GM19025 (cell line): ENCODE data around the gene UGT1A9.

Experiments used
- ATAC-seq: cut with Tn5 transposase; IDR thresholded peaks from one replicate; pipeline ENCODE4 v1.9.1; 2021; ENCODE audit warnings: mild to moderate bottlenecking, low read depth, moderate library complexity; ENCODE audit not compliant: unreplicated experiment

Gene UGT1A9

DNA sequence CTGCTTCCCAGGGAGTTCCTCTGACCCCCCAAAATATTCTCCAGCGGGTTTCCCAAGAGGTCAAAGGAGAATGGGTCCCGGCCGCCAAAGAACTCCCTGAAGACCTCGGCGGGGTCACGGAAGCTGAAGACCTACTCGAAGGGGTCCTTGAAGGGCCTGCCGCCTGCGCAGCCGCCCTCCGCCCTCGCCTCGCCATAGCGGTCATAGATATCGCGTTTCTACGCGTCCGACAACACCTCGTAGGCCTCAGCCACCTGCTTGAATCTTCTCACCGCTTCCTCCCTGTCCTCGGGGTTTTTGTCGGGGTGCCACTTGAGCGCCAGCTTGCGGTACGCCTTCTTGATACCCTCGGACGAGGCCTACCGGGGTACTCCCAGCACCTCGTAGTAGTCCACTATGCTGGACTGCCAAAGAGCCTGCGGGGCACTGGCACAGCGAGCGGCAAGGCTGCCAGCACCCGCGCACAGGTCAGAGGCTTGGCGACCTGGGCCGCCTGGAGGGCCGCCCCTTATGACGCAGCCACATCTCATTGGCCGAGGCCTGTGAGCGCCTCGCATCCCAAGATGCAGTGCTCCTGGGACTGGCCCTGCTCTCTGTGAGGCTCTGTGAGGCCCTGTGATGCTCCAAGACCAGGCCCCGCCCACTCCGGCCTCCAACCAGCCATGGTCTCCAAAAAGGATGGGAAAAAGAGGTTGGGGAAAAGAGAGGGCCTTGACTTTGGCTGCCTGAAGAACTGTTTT is 83.3 kb downstream of the UGT1A9 start:
- no peak for ATAC-seq

DNA sequence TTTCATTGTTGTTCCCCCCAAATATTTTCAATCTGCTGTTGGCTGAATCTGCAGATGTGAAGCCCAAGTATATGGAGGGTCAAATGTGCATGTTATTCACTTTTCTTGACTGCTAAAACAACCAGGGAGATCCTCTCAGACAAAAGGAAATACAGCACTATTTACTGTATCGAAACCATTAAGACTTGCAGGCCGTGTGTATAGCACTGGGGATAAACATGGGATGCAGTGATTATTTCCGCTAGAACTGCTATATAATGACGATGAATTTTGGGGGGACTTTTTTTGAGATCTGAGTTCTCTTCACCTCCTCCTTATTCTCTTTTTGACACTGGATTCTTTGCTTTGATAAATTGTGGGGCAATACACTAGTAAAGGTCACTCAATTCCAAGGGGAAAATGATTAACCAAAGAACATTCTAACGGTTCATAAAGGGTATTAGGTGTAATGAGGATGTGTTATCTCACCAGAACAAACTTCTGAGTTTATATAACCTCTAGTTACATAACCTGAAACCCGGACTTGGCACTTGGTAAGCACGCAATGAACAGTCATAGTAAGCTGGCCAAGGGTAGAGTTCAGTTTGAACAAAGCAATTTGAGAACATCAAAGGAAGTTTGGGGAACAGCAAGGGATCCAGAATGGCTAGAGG is 84.9 kb downstream of the UGT1A9 start:
- ATAC-seq = no peak

DNA sequence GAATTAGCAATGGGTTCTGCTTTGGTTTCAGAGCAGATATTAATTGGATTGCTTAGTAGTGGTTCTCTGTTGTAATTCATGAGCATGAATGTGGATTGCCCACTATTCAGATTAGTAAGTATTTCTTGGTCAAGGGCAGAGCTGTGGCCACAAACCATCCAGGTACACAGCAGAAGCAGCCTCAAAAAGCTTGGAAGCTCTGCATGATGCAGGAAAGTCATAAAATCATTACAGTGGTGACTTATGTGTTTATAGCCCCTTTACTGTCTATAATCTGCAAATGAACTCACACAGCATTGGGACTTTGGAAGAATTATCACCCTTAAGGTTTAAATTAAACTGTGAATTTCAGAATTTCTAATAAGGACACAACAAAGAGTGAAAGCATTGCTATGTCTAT is 86.4 kb downstream of the UGT1A9 start:
- no peak for ATAC-seq

DNA sequence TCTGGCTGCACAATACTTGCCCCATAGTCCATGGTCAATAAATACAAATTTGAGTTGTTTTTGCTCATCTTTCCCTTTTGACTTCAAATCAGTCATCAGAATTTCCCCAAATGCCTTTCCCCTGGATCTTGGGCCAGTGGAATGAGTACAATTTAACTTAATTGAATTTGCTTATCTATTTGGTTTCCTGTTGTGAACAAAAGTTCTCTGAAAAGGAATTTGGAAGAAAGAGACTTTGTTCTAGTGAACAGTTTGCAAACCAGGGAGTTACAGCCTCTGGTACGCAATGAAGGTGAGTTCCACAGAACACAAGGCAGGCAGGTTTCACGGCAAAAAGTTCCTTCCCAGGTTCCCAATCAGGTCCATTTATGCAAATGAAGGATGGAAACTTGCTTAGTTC is 87.2 kb downstream of the UGT1A9 start:
- no peak for ATAC-seq

DNA sequence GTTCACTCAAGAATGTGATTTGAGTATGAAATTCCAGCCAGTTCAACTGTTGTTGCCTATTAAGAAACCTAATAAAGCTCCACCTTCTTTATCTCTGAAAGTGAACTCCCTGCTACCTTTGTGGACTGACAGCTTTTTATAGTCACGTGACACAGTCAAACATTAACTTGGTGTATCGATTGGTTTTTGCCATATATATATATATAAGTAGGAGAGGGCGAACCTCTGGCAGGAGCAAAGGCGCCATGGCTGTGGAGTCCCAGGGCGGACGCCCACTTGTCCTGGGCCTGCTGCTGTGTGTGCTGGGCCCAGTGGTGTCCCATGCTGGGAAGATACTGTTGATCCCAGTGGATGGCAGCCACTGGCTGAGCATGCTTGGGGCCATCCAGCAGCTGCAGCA is 88.3 kb downstream of the UGT1A9 start, which contains the start of gene UGT1A1:
Gene UGT1A1 (plus strand): TSS at position 228 of the 400 bp plus-strand sequence. CDS start 18 bp downstream, at position 246.
- no peak for ATAC-seq

DNA sequence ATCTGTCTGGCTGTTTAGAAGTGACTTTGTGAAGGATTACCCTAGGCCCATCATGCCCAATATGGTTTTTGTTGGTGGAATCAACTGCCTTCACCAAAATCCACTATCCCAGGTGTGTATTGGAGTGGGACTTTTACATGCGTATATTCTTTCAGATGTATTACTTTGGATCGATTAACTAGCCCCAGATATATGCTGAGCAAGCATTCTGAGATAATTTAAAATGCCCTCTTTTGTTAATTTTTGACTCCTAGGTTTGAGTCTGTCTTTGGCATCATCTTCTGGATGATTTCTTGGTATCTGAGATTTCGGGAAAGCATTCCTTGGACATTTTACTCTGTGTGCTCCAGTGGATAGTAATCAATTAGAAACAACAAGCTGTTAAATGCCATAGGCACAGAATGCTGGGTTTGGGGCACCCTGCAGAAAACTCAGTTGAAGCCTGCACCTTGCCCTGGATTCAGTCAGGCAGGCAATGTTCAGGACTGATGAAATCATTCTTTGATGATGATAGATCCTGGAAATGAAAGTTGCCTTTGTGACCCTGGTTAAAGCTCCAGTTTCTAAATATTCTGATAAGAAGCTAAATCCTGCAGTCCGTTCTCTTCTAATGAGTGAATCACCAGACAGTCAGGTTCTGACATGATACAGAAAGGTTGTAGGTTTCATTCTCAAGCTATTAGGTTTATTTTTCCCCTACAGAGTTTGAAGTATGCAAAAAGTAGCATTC is 89.5 kb downstream of the UGT1A9 start:
- ATAC-seq = no peak

DNA sequence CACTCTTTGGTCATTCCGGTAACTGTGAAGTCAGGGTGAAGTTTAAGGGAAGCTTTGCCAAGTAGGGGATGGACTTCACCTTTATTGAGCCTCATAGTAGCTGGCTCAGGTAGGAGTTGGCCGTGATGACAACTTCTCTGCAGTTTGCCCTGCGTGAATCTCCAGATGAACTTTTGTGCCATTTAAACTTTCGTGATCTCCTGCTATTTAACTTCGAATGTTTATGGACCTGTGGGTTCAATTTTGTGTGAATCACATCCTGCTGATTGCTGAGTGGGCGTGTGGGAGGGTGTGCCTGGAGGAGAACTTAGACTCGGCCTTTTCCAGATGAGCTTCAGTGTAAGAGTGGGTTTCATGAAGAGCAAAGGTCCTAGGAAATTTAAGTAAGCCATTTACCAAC is 92.6 kb downstream of the UGT1A9 start:
- ATAC-seq = no peak

DNA sequence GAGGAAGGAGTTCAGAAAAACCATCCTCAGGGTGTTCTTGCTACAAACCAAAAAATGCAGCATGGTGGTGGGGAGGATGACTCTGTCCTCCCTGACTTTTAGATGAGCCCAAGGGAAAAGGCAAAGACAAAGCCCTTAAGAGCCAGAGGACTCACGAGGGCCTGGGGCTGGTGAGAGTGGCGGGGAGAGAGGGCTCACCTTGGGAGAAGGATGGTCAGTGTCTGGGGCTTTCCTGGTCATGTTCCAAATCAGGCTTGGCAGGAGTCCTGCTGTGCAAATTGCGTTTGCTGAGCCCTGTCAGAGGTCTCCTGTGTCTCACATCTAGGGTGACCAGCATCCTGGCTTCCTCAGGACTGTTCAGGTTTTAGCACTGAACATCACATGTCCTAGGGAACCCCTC is 93.1 kb downstream of the UGT1A9 start:
- no peak for ATAC-seq

DNA sequence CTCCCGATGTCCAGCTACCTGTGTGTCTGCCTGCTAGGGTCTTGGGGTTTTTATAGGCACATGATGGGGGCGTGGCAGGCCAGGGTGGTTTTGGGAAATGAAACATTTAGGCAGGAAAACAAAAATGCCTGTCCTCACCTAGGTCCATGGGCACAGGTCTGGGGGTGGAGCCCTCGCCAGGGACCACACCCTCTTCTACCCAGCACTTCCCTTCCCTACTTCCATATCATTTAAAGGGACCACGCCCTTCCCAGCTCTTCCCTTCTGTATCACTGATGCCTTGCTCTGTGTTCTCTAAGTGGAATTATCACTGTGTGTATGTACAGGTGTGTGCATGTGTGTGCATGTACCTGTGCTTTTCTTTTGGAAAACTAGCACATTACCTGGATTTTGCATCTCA is 94.7 kb downstream of the UGT1A9 start:
- no peak for ATAC-seq

DNA sequence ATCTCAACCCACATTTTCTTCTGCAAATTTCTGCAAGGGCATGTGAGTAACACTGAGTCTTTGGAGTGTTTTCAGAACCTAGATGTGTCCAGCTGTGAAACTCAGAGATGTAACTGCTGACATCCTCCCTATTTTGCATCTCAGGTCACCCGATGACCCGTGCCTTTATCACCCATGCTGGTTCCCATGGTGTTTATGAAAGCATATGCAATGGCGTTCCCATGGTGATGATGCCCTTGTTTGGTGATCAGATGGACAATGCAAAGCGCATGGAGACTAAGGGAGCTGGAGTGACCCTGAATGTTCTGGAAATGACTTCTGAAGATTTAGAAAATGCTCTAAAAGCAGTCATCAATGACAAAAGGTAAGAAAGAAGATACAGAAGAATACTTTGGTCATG is 96.4 kb downstream of the UGT1A9 start:
- ATAC-seq = no peak

DNA sequence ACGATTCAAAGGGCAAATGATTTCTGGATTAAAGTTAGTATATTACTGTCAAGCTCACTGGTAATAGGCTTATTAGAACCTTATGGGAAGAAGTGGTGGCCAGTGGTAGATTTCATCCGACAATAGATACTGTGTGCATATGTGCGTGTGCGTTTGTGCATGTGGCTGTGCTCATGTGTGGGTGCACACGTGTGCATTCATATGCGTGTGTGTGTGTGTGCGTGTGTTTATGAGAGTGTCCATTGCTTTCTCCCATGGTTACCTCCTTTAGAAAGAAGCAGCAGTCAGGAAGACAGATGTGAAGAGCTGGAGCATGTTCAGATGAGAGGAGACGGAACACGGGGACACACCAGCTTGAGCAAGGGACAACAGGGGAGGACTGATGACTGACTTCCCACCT is 97.6 kb downstream of the UGT1A9 start:
- ATAC-seq = no peak

DNA sequence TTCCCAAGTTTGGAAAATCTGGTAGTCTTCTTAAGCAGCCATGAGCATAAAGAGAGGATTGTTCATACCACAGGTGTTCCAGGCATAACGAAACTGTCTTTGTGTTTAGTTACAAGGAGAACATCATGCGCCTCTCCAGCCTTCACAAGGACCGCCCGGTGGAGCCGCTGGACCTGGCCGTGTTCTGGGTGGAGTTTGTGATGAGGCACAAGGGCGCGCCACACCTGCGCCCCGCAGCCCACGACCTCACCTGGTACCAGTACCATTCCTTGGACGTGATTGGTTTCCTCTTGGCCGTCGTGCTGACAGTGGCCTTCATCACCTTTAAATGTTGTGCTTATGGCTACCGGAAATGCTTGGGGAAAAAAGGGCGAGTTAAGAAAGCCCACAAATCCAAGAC is 100.5 kb downstream of the UGT1A9 start:
- ATAC-seq = no peak

DNA sequence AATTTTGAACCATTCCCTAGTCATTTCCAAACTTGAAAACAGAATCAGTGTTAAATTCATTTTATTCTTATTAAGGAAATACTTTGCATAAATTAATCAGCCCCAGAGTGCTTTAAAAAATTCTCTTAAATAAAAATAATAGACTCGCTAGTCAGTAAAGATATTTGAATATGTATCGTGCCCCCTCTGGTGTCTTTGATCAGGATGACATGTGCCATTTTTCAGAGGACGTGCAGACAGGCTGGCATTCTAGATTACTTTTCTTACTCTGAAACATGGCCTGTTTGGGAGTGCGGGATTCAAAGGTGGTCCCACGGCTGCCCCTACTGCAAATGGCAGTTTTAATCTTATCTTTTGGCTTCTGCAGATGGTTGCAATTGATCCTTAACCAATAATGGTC is 100.9 kb downstream of the UGT1A9 start:
- no peak for ATAC-seq

DNA sequence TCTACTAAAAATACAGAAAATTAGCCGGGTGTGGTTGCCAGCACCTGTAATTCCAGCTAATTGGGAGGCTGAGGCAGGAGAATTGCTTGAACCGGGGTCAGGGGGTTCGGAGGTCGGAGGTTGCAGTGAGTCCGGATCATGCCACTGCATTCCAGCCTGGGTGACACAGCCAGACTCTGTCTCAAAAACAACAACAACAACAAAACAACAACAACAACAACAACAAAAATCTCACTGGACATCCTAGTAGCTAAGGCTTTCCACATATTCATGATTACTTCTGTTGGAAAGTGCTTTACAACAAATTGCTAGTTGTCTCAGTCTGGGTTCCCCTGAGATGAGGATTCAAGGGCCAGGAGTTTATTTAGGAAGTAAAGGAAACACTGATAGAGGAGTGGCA is 102.2 kb downstream of the UGT1A9 start:
- no peak for ATAC-seq

DNA sequence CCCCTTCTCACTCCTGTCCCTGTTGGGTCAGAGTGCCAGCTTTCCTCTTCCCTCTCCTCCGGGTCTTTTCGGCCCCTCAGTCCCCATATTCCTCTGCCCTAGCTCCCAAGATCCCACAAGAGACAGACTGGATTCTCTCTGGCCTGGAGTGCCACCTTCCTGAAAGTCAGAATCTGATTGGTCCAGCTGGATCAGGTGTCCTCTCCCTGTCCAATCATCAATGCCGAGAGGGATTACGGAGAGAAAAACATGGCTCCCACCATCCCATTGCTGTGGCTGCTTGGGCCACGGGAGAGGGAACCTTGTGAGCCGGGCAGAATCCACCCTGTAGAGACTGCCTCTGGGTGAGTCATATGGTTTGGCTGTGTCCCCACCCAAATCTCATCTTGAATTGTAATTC is 103.7 kb downstream of the UGT1A9 start:
- no peak for ATAC-seq

DNA sequence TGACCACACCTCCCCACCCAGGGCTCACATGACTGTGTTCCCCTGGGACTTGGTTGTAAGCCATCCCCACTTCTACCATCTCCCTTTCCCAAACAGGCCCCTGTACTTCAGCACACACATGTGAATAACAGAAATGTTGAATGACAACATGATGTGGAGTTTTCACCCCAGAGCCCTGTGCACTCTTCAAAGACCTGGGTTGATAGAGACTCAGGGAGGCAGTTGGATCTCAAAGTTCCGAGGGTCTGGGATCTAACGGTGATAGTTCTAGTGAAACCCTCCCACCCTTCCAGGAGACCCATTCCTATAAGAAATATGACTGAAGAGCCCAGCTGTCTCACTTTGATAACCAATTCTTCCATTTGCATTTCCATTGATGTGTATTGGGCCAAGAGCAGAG is 106.3 kb downstream of the UGT1A9 start, which contains the start of gene MROH2A:
Gene MROH2A (plus strand): TSS at position 301 of the 400 bp plus-strand sequence. CDS start 1,029 bp downstream, outside the sequence.
- ATAC-seq = no peak

DNA sequence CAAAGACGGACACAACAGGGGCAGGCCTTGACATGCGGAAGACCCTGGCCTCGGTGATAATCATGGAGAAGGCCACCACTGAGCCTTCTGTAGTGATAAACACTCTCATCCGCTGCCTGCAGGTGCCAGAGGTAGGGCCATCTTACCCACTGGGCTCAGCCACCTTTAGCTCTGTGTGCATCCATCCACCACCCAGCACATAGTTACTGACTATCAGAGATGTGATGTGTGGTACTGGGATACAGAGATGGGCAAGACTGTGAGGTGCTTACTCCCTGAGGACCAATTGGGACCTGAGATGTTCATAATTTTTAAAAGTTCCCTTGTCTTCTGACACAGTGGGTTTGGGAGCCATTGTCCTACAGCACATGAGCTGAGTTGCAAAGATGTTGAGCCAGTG is 108.0 kb downstream of the UGT1A9 start:
- no peak for ATAC-seq

DNA sequence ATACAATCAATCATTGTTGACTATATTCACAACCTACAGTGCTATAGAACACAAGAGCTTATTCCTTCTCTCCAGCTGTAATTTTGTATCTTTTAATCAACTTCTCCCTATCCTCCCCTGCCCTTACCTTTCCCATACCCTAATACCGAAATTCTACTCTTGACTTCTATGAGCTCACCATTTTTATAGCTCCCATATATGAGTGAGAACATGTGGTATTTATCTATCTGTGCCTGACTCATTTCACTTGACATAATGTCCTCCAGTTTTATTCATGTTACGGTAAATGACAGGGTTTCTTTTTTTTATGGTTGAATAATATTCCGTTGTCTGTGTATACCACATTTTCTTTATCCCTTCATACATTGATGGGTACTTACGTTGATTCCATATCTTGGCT is 109.1 kb downstream of the UGT1A9 start:
- ATAC-seq = no peak

DNA sequence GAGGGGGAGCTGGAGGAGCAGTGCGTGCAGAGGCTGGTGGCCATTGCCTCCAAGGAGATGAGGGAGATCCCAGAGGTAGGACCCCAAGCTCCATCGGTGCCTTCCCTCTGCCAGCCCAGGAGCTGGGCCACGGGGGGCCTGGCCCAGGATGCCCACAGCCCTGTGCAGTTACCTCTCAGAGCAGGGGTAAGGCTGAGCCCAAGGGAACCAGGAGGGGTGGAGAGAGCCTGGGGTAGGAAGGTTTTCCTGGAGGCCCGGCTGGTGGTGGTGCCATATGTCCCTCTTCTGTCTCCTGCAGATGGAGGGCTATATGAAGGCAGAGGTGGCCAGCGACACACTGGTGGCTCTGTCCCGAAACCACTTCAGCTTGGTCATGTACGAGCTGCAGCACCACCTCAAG is 117.9 kb downstream of the UGT1A9 start:
- ATAC-seq = no peak

DNA sequence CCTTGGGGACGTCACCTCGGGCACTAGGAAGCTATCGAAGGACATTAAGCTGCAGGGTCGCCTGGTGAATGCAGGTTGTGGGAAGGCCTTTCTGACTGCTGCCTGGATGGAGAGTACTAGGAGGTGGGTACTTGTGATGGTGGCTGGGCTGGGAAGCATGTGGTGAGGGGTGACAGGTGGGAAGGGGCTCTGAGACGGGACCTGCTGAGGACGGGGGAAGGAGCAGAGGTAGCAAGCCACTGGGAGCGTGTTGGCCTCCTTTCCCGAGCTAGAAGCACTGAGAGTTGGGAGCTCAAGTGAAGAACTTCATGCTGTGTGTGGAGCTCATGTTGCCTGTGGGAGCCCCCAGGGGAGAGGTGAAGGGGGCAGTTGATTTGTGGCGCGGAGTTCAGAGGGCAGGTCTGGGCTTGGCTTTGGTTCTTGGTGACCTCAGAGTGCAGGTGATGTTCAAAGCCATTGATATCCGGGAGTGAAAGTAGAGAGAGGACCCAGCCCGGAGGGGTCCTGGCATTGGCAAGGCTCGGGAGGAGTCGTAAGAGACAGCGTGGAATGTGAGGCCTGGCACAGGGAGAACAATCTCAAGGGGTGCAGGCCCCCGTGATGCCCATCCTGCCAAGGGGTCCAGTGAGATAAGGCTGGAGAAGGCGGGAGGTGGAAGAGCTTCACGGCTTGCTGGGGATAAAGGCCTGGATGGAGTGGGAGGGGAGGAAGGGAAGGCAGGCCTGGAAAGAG is 119.6 kb downstream of the UGT1A9 start:
- ATAC-seq = no peak

DNA sequence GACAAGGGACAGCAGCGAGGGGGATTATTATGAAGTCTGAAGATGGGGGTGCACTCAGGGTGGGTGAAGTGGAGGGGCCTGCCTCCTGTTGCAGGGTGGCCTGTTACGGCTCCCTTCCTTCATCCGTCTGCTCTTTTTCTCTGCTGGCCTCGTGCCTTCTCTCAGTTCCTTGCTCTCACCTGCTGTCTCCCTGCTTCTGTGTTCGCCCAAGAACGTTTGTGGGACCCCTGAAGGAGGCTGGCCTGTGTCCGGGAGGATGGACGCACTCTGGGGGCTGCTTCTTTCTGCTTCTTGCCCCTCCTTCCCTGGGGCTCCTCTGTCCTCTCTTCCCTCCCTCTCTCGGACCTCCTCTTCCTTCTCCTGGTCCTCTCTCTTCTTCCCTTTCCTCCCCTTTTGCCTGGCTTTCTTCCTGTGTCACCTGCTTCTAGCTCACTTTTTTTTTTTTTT is 120.2 kb downstream of the UGT1A9 start:
- no peak for ATAC-seq
